Measurements from ENCODE around the gene CFAP73.

CFAP73 gene

GRCh38 chr12:113105606-113106271, 43.8 kb upstream of the CFAP73 start:
- Histone ChIP-seq H3K4me3 (ENCODE audit: insufficient read depth, low read length, poor library complexity, severe bottlenecking) (no peak overlapping the region), H3F3A (ENCODE audit: insufficient read depth) (peaks cover 34% of the 10 kb centered on the region), H3K4me2 (ENCODE audit: low read depth, low read length, poor library complexity, severe bottlenecking) (peak overlapping the region; percentile 92), H3K9ac (ENCODE audit: low read length) (no peak overlapping the region), H3K79me2 (ENCODE audit: insufficient read depth, low read length) (peaks cover 4% of the 10 kb centered on the region; the same call in 1 of the 2 replicates), H3K36me3 (ENCODE audit: low read length) (no peaks in the 10 kb centered on the region), H3K9me3 (ENCODE audit: insufficient read depth, low read length) (no peaks in the 10 kb centered on the region), H2AFZ (ENCODE audit: low read depth, low read length, severe bottlenecking) (no peak overlapping the region), H4K20me1 (ENCODE audit: low read depth, low read length) (no peaks in the 10 kb centered on the region), H3K27ac (ENCODE audit: low read depth, low read length) (peak overlapping the region; percentile 50), H3K27me3 (ENCODE audit: low read length) (no peaks in the 10 kb centered on the region), H3K9me2 (replicated peaks; ENCODE audit: insufficient read depth, low read length) (no peaks in the 10 kb centered on the region)
- TF ChIP-seq EZH2phosphoT487 (conservative IDR thresholded peaks at IDR 0.05; ENCODE audit: low read length): no peak
- TF ChIP-seq, protein P1, sequence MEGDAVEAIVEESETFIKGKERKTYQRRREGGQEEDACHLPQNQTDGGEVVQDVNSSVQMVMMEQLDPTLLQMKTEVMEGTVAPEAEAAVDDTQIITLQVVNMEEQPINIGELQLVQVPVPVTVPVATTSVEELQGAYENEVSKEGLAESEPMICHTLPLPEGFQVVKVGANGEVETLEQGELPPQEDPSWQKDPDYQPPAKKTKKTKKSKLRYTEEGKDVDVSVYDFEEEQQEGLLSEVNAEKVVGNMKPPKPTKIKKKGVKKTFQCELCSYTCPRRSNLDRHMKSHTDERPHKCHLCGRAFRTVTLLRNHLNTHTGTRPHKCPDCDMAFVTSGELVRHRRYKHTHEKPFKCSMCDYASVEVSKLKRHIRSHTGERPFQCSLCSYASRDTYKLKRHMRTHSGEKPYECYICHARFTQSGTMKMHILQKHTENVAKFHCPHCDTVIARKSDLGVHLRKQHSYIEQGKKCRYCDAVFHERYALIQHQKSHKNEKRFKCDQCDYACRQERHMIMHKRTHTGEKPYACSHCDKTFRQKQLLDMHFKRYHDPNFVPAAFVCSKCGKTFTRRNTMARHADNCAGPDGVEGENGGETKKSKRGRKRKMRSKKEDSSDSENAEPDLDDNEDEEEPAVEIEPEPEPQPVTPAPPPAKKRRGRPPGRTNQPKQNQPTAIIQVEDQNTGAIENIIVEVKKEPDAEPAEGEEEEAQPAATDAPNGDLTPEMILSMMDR (IDR thresholded peaks at IDR 0.05; ENCODE audit: insufficient read depth, low read length, poor library complexity, severe bottlenecking): no peak

- Histone ChIP-seq H4K20me1 (ENCODE audit: low read depth, low read length) (no peaks in the 10 kb centered on the region), H3K27ac (ENCODE audit: low read depth, low read length) (peak overlapping the region; percentile 50), H3K36me3 (ENCODE audit: low read length) (no peaks in the 10 kb centered on the region), H3K27me3 (ENCODE audit: low read length) (no peaks in the 10 kb centered on the region), H3F3A (ENCODE audit: insufficient read depth) (peaks cover 34% of the 10 kb centered on the region), H3K79me2 (ENCODE audit: insufficient read depth, low read length) (peaks cover 4% of the 10 kb centered on the region; the same call in 1 of the 2 replicates), H3K4me2 (ENCODE audit: low read depth, low read length, poor library complexity, severe bottlenecking) (no peak overlapping the region), H3K4me3 (ENCODE audit: insufficient read depth, low read length, poor library complexity, severe bottlenecking) (no peak overlapping the region), H3K9me3 (ENCODE audit: insufficient read depth, low read length) (no peaks in the 10 kb centered on the region), H2AFZ (ENCODE audit: low read depth, low read length, severe bottlenecking) (no peak overlapping the region), H3K9me2 (replicated peaks; ENCODE audit: insufficient read depth, low read length) (no peaks in the 10 kb centered on the region), H3K9ac (ENCODE audit: low read length) (no peak overlapping the region; the same call in 1 of the 2 replicates)
- TF ChIP-seq, protein P1 (IDR thresholded peaks at IDR 0.05; ENCODE audit: insufficient read depth, low read length, poor library complexity, severe bottlenecking): no peak
- no peak for TF ChIP-seq EZH2phosphoT487 (conservative IDR thresholded peaks at IDR 0.05; ENCODE audit: low read length)
These were observed 43.2 kb upstream of the CFAP73 start for GRCh38 chr12:113106361-113106760.

DNA sequence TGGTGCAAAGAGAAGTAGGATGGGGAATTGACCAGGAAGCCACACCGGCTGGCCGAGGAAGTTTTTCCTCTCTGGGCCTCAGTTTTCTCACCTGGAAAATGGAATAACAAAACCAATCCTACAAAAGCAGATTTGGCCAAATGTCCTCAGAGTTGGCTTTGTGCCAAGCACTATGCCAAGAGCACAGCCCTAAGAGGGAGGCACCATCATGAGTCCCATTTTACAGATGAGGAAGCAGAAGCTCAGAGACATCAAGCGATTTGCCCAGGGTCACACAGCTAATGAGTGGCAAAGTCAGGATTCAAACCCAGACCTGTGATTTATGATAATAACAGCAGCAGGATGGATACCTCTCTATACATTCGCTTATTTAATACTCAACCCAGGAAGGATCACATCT, 41.2 kb upstream of the CFAP73 start:
- Histone ChIP-seq H3K27me3 (ENCODE audit: low read length) (no peaks in the 10 kb centered on the region), H3K36me3 (ENCODE audit: low read length) (no peaks in the 10 kb centered on the region), H3K79me2 (ENCODE audit: insufficient read depth, low read length) (peaks cover 4% of the 10 kb centered on the region; the same call in 1 of the 2 replicates), H2AFZ (ENCODE audit: low read depth, low read length, severe bottlenecking) (no peak overlapping the region), H3K9me2 (replicated peaks; ENCODE audit: insufficient read depth, low read length) (no peaks in the 10 kb centered on the region), H3K4me3 (ENCODE audit: insufficient read depth, low read length, poor library complexity, severe bottlenecking) (no peak overlapping the region), H3F3A (ENCODE audit: insufficient read depth) (peaks cover 29% of the 10 kb centered on the region), H3K27ac (ENCODE audit: low read depth, low read length) (no peak overlapping the region), H3K9ac (ENCODE audit: low read length) (no peak overlapping the region), H4K20me1 (ENCODE audit: low read depth, low read length) (no peaks in the 10 kb centered on the region), H3K9me3 (ENCODE audit: insufficient read depth, low read length) (no peaks in the 10 kb centered on the region), H3K4me2 (ENCODE audit: low read depth, low read length, poor library complexity, severe bottlenecking) (no peak overlapping the region)
- no peak for TF ChIP-seq EZH2phosphoT487 (conservative IDR thresholded peaks at IDR 0.05; ENCODE audit: low read length)
- TF ChIP-seq, protein P1 (IDR thresholded peaks at IDR 0.05; ENCODE audit: insufficient read depth, low read length, poor library complexity, severe bottlenecking): no peak

Measured in SU-DHL-6 (cell line).